ENCODE measurements around the gene KRT4. TPM values are rescaled to one million over a fixed set of nuclear protein-coding genes. Genes with fewer than 3 reads are reported as not detected.

Gene KRT4
- total RNA-seq, 1 experiment from 2014 or later, result not detected

GRCh38 chr12:52757449-52758176 lies 56.3 kb downstream of the KRT4 start:
- peak; percentile 72 to 88 for DNase-seq (ENCODE audit: low read depth in 1 of 2, low spot score in 2 of 2)
- no peaks in the 10 kb centered on the region for H3K36me3 ChIP-seq

More at GRCh38 chr12:52757449-52758176, 56.3 kb downstream of the KRT4 start:
- Histone ChIP-seq H3K9me3 (replicated peaks) (peaks cover 82% of the 10 kb centered on the region), H3K27me3 (replicated peaks) (peaks cover 32% of the 10 kb centered on the region), H3K4me1 (replicated peaks) (no peaks in the 10 kb centered on the region), H3K4me3 (no peak overlapping the region), H3K27ac (no peak overlapping the region)

Other genes starting within 250 kb of the KRT4 start
- gene KRT74, start 240.3 kb downstream of the KRT4 start, total RNA-seq (2014; rRNA removed; shearing (Covaris generic)), result not detected in 2 replicates
- not detected in 2 replicates for gene KRT72, start 212.7 kb downstream of the KRT4 start, total RNA-seq (2014; rRNA removed; shearing (Covaris generic))
- gene KRT73, start 195.6 kb downstream of the KRT4 start, total RNA-seq (2014; rRNA removed; shearing (Covaris generic)), result not detected in 2 replicates
- not detected in 2 replicates for gene KRT2, start 161.9 kb downstream of the KRT4 start, total RNA-seq (2014; rRNA removed; shearing (Covaris generic))
- gene KRT1, start 133.7 kb downstream of the KRT4 start, total RNA-seq (2014; rRNA removed; shearing (Covaris generic)), result 1.00 TPM in 1 of 2 replicates, not detected in the other
- not detected in 2 replicates for gene KRT77, start 110.6 kb downstream of the KRT4 start, total RNA-seq (2014; rRNA removed; shearing (Covaris generic))
- gene KRT76, start 36.8 kb downstream of the KRT4 start, total RNA-seq (2014; rRNA removed; shearing (Covaris generic)), result 0.21 TPM in 1 of 2 replicates, not detected in the other
- 0.08 TPM in 1 of 2 replicates, not detected in the other for gene KRT3, start 18.0 kb downstream of the KRT4 start, total RNA-seq (2014; rRNA removed; shearing (Covaris generic))
- 0.08 and 1.1 TPM in 2 replicates for gene KRT79, start 20.2 kb upstream of the KRT4 start, total RNA-seq (2014; rRNA removed; shearing (Covaris generic))
- gene KRT78, start 34.9 kb upstream of the KRT4 start, total RNA-seq (2014; rRNA removed; shearing (Covaris generic)), result 0.21 TPM in 1 of 2 replicates, not detected in the other
- gene KRT8, start 91.0 kb upstream of the KRT4 start, total RNA-seq (2014; rRNA removed; shearing (Covaris generic)), result 2.8 and 7.0 TPM in 2 replicates
- gene KRT18, start 135.0 kb upstream of the KRT4 start, total RNA-seq (2014; rRNA removed; shearing (Covaris generic)), result 63.9 and 81.8 TPM in 2 replicates
- gene EIF4B, start 192.3 kb upstream of the KRT4 start, total RNA-seq (2014; rRNA removed; shearing (Covaris generic)), result 263 and 304 TPM in 2 replicates
- 8.8 and 18.4 TPM in 2 replicates for gene TNS2, start 235.9 kb upstream of the KRT4 start, total RNA-seq (2014; rRNA removed; shearing (Covaris generic))